ENCODE data around the gene RALB.

- TF ChIP-seq CTCF (IDR thresholded peaks at IDR 0.05; ENCODE audit: borderline replicate concordance, extremely low read depth, low read length, poor library complexity, severe bottlenecking) (no peak), EZH2 (IDR thresholded peaks at IDR 0.05; ENCODE audit: borderline replicate concordance, low read depth, low read length, severe bottlenecking) (no peak)
Measured at GRCh38 chr2:120235681-120236080, 17.0 kb upstream of the RALB start.
